Measurements from ENCODE around the gene SMARCAL1. TPM values are rescaled to one million over a fixed set of nuclear protein-coding genes. Genes with fewer than 3 reads are reported as not detected.
A peak's percentile ranks its signal among the peaks of the same experiment; 100 is the strongest.
"Not testable (repeated sequence)": the region's sequence is repeated elsewhere in the genome, so short reads cannot be mapped to it uniquely, and the experiment has no call there.

The SMARCAL1 gene
- total RNA-seq, 1 donor from 2014 or later, result 135 TPM

GRCh38 chr2:216505133-216506106, 93.1 kb downstream of the SMARCAL1 start:
- DNase-seq (ENCODE audit: low read depth), result no peak
- TF ChIP-seq CTCF (IDR thresholded peaks at IDR 0.05; ENCODE audit: insufficient read depth, low read length, poor library complexity, severe bottlenecking), result no peak
- Histone ChIP-seq H3K27me3 (ENCODE audit: control insufficient read depth, insufficient read depth, low read length) (no peaks in the 10 kb centered on the region), H3K4me3 (ENCODE audit: low read depth, low read length) (no peak overlapping the region), H3K36me3 (ENCODE audit: control insufficient read depth, insufficient read depth, low read length) (peaks cover 1% of the 10 kb centered on the region)

GRCh38 chr2:216507220-216508160, 95.2 kb downstream of the SMARCAL1 start:
- H3K27me3 ChIP-seq (ENCODE audit: control insufficient read depth, insufficient read depth, low read length), result no peaks in the 10 kb centered on the region
- no peak overlapping the region for H3K4me3 ChIP-seq (ENCODE audit: low read depth, low read length)
- DNase-seq (ENCODE audit: low read depth), result no peak
- peaks cover 1% of the 10 kb centered on the region for H3K36me3 ChIP-seq (ENCODE audit: control insufficient read depth, insufficient read depth, low read length)
- TF ChIP-seq CTCF (IDR thresholded peaks at IDR 0.05; ENCODE audit: insufficient read depth, low read length, poor library complexity, severe bottlenecking), result no peak

GRCh38 chr2:216508229-216508628, 95.9 kb downstream of the SMARCAL1 start:
- TF ChIP-seq CTCF (IDR thresholded peaks at IDR 0.05; ENCODE audit: insufficient read depth, low read length, poor library complexity, severe bottlenecking), result no peak

GRCh38 chr2:216516730-216517350, 104.6 kb downstream of the SMARCAL1 start:
- no peaks in the 10 kb centered on the region for H3K36me3 ChIP-seq (ENCODE audit: control insufficient read depth, insufficient read depth, low read length)
- no peak for DNase-seq (ENCODE audit: low read depth)
- peak; percentile 69 for TF ChIP-seq CTCF (IDR thresholded peaks at IDR 0.05; ENCODE audit: insufficient read depth, low read length, poor library complexity, severe bottlenecking)
- H3K27me3 ChIP-seq (ENCODE audit: control insufficient read depth, insufficient read depth, low read length), result no peaks in the 10 kb centered on the region
- H3K4me3 ChIP-seq (ENCODE audit: low read depth, low read length), result no peak overlapping the region

More at GRCh38 chr2:216508229-216508628, 95.9 kb downstream of the SMARCAL1 start:
- no peak overlapping the region for H3K4me3 ChIP-seq (ENCODE audit: low read depth, low read length)
- no peaks in the 10 kb centered on the region for H3K27me3 ChIP-seq (ENCODE audit: control insufficient read depth, insufficient read depth, low read length)
- peaks cover 1% of the 10 kb centered on the region for H3K36me3 ChIP-seq (ENCODE audit: control insufficient read depth, insufficient read depth, low read length)
- DNase-seq (ENCODE audit: low read depth), result no peak

GRCh38 chr2:216517447-216518225, 105.4 kb downstream of the SMARCAL1 start:
- Histone ChIP-seq H3K4me3 (ENCODE audit: low read depth, low read length) (no peak overlapping the region), H3K27me3 (ENCODE audit: control insufficient read depth, insufficient read depth, low read length) (no peaks in the 10 kb centered on the region), H3K36me3 (ENCODE audit: control insufficient read depth, insufficient read depth, low read length) (no peaks in the 10 kb centered on the region)
- no peak for TF ChIP-seq CTCF (IDR thresholded peaks at IDR 0.05; ENCODE audit: insufficient read depth, low read length, poor library complexity, severe bottlenecking)
- no peak for DNase-seq (ENCODE audit: low read depth)

GRCh38 chr2:216518566-216519119, 106.4 kb downstream of the SMARCAL1 start:
- not testable (repeated sequence) for DNase-seq (ENCODE audit: low read depth); H3K4me3 ChIP-seq (ENCODE audit: low read depth, low read length); H3K27me3 ChIP-seq (ENCODE audit: control insufficient read depth, insufficient read depth, low read length); H3K36me3 ChIP-seq (ENCODE audit: control insufficient read depth, insufficient read depth, low read length)
